GM19438 (cell line): ENCODE results near the gene MARK2.

ENCODE experiments used
- ATAC-seq: cut with Tn5 transposase; IDR thresholded peaks from one replicate; pipeline ENCODE4 v1.9.1; 2021; ENCODE audit warnings: low read depth; ENCODE audit not compliant: unreplicated experiment

MARK2 gene

DNA sequence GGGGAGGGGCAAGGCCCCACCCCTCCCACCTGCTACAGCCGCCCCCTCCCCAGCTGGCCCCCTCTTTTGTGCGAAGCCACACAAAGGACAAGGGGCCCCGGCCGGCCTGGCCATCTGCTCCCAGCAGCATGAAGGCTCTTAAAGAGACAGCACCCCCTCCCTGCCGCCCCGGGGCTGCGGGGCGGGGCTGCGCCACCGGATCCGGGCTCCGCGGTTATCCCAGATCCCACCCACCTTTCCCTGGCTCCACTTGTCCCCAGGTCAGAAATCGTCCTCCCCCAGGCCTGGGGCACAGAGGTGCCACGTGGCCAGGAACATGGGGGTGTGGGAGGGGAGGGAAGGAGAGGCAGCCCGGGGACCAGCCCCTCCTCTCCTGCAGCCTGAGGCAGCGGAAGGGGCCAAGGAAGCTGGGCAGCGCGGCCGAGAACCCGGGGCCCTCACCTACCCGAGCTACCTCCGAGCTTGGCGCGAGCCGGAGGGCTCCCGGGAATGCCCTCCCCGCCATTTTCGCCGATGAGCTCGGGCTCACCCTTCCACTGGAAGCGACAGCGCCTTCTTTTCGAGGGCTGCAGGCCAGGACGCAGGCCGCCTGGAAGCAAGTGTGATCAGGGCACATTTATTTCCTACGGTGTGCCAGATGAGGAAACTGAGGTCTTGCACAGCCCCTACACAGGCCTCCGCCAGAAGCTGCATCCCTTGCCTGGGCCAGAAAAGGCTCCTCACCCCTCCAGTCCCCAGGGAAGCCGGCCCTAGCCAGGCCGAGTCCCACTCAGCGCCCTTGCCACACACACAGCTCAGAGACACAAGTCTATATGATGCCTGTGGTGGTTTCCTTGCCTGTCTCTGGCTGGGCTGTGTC is 80.6 kb downstream of the MARK2 start:
- no peak for ATAC-seq

GRCh38 chr11:63920126-63920938 is 81.4 kb downstream of the MARK2 start:
- ATAC-seq, result no peak

GRCh38 chr11:63920939-63921417 is 82.1 kb downstream of the MARK2 start:
- no peak for ATAC-seq

- ATAC-seq, result no peak
Measured at GRCh38 chr11:63922673-63923192, 83.8 kb downstream of the MARK2 start.

GRCh38 chr11:63923319-63923718 is 84.4 kb downstream of the MARK2 start:
- ATAC-seq, result no peak

GRCh38 chr11:63929616-63930015 is 90.7 kb downstream of the MARK2 start:
- no peak for ATAC-seq

DNA sequence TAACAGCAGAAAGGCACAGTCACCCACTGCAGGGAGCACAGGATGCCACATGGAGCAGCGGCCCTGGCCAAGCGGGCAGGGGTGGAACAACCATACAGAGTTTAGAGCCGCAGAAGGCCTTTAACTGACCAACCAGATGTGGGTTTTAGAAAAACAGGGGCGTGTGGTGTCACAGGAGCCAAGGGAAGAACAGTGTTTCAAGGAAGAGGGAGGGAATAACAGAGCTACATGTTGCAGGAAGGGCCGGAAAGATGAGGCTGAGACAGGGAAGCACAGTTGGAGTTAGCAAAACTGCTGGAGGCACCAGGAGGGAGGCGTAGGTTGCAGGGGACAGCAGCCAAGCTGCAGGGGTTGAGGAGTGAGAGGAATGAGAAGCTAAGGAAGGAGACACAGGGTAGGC is 92.1 kb downstream of the MARK2 start:
- ATAC-seq, result no peak

GRCh38 chr11:63931876-63932275 is 93.0 kb downstream of the MARK2 start:
- ATAC-seq, result no peak

DNA sequence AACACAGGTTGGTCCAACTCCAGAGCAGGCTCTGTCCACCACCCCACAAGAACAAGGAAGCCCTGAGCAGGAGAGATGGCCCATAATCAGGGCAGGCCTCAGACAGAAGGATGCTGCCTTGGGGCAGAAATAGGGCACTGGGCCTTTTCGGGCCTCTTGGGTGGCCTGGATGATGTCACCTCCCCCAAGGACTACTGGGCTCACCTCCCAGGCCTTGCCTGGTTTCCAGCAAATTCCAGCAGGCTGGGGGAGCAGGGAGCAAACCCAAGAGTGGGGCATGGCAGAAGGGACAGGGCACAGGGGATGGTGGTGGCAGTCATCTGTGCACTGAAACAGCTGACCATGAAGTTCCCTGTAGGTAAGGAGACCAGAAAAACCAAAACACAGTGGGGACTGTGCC is 94.5 kb downstream of the MARK2 start:
- ATAC-seq, result no peak

GRCh38 chr11:63937713-63938478 is 99.0 kb downstream of the MARK2 start:
- ATAC-seq, result peak; percentile 18

GRCh38 chr11:63938479-63939396 is 99.8 kb downstream of the MARK2 start, which contains the start of gene NAA40:
NAA40 (plus strand) TSS chr11:63939002; CDS start chr11:63939097, 95 bp downstream.
- ATAC-seq, result peak; percentile 88

DNA sequence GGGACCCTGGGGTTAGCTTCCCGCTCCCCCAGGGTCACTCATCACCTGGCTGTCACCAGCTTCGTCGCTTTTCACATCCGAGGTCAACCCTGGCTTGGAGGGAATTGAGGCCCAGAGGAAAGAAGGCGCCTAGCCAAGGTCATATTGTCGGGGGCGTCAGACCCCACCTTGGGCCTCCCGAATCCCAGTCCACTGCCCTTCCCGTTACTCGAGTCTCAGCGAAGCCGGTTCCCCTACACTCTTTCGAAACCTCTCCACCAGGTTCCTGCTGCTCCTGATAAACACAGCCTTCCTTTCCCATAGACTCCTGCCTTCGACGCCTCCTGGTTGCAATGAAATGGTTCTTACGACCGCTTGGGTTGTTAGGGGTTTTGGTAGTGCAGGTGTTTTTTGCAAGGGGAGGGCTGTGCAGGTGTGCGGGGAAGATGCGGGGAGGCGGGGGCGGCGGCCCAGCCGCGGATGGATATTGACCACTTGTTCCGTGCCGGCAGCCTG is 100.5 kb downstream of the MARK2 start:
- no peak for ATAC-seq

DNA sequence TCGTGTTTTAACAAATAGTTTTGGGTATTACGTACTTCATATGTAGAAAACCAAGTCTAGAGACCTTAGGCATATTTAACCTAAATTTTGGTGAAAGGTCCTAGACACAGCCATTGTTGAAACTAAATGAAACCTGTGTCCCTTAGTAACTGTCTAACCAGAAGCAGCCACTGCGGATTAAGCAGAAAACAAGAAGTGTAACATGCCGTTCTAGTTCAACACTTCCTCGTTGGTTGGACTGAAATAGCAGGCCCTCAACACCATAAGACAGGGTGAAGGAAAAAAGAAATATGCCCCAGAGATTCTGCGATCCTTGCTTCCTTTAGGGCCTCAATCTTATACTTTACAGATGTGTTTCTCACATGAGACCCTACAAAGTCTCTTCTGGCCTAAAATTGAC is 101.9 kb downstream of the MARK2 start:
- no peak for ATAC-seq

DNA sequence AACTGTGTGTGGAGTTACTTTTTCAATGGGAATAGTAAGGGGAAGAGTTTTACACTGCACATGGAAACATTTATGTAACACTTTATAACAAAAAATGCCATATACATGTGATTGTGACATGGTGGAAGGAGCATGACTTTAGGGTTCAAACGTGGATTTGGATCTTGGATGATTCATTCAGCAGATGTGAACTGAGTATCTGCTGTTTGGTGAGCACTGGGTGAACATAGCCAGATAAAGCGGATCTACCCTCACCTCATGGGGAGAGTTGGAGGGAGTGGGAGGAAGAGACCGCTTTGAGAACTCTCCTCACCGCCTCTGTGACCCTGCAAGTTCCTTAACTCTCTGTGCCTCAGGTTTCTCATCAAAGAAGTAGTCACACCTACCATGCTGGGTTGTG is 103.0 kb downstream of the MARK2 start:
- ATAC-seq, result no peak

- no peak for ATAC-seq
Measured at GRCh38 chr11:63942803-63943202, 103.9 kb downstream of the MARK2 start.

DNA sequence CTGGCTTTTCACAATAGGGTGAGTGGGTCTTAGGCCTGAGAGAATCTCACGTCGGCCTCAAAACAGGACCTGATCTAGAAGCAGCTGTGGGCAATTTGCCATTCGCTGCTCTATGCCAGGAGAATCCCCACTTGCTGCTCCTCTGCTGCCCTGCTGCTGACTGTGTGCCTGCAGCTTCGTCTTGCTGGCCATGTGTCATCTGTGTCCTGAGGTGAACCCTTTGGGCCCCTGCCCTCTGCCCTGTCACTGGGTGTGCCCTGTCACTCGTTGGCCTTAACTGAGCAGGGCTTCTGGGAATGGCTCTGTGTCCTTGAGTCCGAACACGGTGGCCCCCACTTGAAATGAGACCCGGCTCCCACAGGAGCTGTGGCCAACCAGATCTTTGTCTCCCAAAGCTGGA is 106.1 kb downstream of the MARK2 start:
- no peak for ATAC-seq

GRCh38 chr11:63945477-63946163 is 106.7 kb downstream of the MARK2 start:
- no peak for ATAC-seq

GRCh38 chr11:63951779-63952536 is 113.0 kb downstream of the MARK2 start:
- ATAC-seq, result no peak
